ENCODE measurements around the gene DENND6B. TPM values are rescaled to one million over a fixed set of nuclear protein-coding genes. Genes with fewer than 3 reads are reported as not detected.

The DENND6B gene
- polyA plus RNA-seq, 1 donor = 5.2 TPM

DNA sequence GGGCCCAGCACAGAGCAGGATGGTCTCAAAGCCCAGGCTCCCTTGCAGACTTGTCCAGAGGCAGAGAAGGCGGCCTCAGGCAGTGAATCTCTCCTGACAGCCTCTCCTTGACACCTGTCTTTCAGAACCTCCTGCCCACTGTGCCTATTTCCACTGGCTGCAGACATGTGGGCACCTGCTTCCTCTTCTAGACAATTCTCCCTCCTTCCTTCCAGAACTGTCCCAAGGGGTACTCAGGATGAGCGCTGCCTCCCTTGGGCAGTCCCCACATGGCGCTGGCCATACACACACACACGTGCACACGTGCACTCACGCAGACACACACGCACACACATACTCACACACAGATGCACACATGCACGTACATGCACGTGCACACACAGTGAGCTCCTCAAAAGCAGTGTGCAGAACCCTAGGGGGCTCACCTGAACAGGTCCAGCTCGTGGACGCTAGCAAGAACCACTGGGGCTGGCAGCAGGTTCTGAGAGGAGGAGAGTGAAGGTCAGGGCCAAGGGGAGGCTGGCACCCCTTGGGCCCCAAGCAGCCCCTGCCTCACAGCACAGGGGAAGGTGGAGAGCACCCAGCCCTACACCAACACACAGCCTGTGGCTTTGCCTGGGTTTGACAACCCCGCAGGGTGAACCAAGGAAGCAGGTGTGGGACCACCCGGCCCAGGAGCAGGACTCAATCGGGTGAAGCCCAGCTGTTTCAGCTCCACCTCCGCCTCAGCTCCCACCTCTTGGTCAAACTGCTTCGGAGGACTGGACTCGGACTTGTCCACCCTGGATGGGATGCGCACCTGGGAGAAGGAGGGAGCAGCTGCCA lies 11.3 kb downstream of the DENND6B start:
- DNase-seq (ENCODE audit: low read depth) = no peak

GRCh38 chr22:50314455-50315288 lies 12.1 kb downstream of the DENND6B start:
- no peak for DNase-seq (ENCODE audit: low read depth)

DNA sequence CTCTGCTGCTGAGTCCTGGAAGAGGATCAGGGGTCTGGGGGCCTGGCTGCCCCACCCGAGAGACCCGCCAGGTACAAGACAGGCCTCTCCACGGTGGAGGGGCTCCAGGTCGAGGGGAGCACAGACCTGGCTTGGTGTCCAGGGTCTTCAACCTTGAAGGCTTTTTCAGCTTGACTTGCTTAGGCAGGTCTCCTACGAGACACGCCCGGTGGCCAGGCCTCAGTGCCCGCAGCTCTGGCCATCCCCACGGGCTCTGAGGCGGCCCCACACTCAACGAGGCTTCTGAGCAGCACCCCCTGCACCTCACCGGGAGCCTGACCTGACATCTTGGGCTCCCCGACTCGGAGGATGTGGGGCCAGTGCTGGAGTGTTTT lies 12.7 kb downstream of the DENND6B start:
- no peak for DNase-seq (ENCODE audit: low read depth)

- DNase-seq (ENCODE audit: low read depth) = no peak
Observed at GRCh38 chr22:50313600-50313999, 13.2 kb downstream of the DENND6B start.

GRCh38 chr22:50313021-50313420 lies 13.8 kb downstream of the DENND6B start:
- no peak for DNase-seq (ENCODE audit: low read depth)

- no peak for DNase-seq (ENCODE audit: low read depth)
Observed at GRCh38 chr22:50312371-50312770, 14.4 kb downstream of the DENND6B start.

DNA sequence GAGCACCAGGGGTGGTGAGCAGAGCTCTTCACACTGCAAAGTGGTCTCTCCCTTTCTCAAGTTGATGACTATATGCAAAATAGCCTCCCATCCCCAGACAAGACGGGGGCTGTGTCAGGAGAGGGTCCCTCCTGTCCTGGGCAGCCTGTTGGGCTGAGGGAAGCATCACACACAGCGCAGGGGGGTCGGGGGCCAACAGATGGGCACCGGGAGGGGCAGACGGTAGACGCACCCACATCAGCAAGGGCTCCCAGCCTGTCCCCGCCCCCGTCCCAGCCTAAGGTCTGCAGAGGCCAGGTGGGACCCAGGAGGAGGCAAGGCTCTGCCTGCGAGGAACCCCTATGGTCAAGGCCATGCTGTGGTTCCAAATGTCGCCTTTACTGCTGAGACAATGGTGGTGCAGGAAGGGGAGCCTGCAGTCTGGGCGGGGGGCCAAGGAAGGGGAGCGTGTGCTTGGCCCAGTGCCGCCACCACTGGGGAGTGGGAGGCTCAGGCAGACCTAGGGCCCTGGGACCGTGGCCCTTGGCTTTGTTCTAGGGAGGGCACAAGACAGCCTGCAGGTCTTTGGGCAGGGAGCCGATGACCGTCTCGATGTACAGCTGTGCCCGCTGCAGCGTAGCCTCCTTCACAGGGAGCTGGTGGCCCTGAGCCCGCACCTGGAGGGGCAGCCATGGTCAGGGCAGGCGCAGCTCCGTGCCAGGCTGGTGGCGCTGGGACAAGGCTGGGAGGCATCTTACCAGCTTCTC lies 15.0 kb downstream of the DENND6B start:
- DNase-seq (ENCODE audit: low read depth) = no peak

GRCh38 chr22:50310949-50311444 lies 15.8 kb downstream of the DENND6B start:
- DNase-seq (ENCODE audit: low read depth) = no peak

DNA sequence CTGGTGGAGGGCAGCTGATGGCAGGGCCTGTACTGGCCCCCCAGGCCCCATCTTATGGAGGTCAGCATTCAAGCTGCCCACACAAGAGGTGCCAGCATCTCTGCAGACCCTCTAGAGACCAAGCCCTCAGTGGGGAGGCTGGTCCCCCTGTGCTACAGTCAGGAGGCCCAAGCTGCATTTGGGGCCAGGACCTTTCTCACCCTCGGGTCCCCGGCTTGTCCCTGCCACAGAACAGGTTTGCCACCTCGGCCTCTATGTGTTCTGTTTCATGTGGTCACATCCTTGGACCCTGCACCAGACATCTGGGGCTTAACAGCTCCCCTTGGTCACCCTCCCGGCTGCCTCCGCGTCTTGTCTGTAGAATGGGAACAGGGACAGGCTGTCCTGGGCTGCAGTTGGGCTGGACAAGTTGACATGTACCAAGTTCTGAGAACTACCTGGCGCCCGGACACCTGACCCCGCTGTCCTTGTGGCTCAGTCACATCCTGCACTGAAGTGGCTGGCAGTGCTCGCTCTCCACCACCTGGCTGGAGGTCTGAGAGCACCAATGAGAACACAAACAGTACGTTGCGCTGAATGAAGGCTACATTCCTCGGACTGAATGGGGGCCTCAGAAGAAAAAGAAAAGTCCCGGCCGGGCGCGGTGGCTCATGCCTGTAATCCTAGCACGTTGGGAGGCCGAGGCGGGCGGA lies 16.6 kb downstream of the DENND6B start:
- DNase-seq (ENCODE audit: low read depth) = no peak

DNA sequence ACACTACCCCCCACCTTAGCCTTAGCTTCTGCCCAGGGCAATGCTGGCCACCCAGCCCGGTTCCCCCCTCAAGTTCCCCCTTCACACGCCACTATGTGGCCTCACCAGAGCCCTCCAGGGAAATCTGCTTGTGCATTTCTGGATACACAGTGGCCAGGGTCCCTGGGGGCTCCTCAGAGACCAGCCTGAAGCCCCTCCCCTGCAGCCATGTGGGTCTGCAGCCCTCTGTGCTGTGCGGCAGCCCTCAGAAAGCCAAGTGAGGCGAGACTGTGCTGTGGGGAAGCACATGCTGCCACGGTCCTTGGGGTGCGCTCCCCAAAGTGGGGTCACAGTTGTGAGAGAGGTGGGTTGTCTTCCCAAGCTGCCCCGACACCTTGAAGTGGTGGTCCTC lies 17.2 kb downstream of the DENND6B start:
- no peak for DNase-seq (ENCODE audit: low read depth)

GRCh38 chr22:50308986-50309600 lies 17.7 kb downstream of the DENND6B start:
- DNase-seq (ENCODE audit: low read depth) = no peak

GRCh38 chr22:50308597-50308935 lies 18.2 kb downstream of the DENND6B start:
- DNase-seq (ENCODE audit: low read depth) = no peak

- DNase-seq (ENCODE audit: low read depth) = no peak
Observed at GRCh38 chr22:50307890-50308596, 18.8 kb downstream of the DENND6B start.

DNA sequence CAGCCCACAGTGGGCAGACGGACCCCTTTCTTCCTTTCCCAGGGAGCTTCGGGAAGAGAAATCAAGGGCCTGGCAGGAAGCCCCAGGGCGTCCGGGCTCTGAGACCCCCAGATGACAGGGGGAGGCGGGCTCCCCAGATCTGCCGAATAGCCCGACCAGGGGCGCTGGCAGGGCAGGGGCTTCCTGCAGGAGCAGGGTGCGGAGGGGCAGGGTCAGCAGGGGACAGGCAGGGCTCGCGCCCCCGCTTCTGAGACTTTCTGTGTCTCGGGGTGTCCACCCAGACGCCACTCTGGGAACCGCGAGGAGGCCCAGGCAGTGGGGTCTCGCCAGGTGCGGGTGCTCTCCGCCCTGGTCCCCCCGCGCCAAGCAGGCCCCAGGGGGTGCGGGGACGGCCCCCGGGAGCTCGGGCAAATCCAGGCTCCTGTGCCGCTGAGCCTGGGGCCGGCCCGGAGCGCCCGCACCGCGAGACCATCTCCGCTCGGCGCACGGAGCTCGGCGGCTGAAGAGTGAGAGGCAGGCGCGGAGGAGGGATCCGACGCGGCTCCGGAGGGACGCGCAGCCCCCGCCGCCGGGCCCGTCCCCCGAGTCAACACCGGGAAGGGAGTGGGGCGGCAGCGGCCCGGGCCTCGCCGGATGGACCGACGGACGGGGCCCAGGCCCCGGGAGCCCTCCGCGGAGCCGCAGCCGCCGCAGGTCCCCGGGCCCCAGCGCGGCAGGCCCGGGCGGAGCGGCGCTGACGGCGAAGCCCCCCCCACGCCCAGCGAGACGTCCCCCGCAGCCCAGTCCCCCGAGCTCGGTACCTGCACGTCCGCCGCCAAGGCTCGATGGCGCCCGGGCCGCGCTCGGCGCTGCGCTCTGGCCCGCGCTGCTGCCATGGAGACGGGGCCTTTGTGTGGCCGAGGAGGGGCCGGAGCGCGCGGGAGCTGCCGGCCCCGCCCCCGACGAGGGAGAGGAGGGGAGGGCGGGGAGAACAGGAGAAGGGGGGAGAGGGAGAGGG lies 19.8 kb downstream of the DENND6B start, which contains the start of gene PLXNB2:
PLXNB2 (minus strand) TSS at position 894 of the 997 bp plus-strand sequence. CDS start 17,062 bp downstream, outside the sequence.
- peak; percentile 54 for DNase-seq (ENCODE audit: low read depth)

GRCh38 chr22:50305923-50306566 lies 20.8 kb downstream of the DENND6B start:
- no peak for DNase-seq (ENCODE audit: low read depth)

- DNase-seq (ENCODE audit: low read depth) = no peak
Observed at GRCh38 chr22:50305393-50305922, 21.4 kb downstream of the DENND6B start.

DNA sequence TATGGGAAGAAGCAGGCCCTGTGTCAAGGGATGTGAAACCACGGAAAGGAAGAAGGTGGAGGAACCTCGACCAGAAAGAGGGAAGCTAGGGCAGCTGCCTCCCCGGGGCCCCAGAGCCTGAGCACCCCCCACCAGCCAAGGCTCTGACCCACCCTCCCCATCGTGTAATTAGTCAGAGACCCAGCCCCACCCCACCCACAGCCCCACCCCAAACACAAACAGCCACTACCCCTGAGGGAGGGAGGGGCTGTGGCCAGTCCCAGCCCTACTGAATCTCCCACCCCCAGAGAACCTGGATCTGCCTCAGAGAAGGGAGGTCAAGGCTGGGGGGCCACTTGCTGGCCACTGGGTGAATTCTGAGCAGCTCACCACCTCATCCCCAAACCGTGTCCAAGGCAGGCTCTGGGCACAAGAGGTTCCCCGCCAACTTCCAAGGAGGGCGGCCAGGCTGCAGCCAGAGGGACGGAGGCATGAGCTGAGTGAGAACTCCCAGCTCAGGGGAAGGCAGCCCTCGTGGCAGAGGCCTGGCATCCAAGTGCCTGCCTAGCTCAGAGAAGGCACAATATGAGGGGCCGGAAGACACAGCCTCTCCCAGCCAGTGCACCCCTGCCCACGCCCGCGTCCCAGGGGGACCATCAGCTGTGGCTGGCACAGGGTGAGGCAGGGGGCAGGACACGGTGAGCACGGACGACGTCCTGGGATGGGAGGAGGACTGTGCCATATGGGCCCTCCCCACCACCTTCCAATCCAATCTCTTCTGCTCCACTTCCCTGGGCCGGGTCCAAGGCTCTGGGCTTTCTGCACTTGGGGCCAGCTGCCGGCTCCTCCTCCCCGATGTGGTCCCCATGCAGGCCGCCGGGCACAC lies 22.1 kb downstream of the DENND6B start:
- no peak for DNase-seq (ENCODE audit: low read depth)

Measured in forelimb muscle (tissue), 1 donor.